ENCODE data around the gene RTP5.

- TF ChIP-seq CTCF (IDR thresholded peaks at IDR 0.05; ENCODE audit: low read depth, low read length), result no peak
- no peak for TF ChIP-seq MYC (IDR thresholded peaks at IDR 0.05; ENCODE audit: low read depth, low read length)
- TF ChIP-seq MAX (IDR thresholded peaks at IDR 0.05; ENCODE audit: low read depth, low read length), result no peak
Measured at GRCh38 chr2:241901500-241902351, 32.2 kb downstream of the RTP5 start.

All from NB4 (cell line).